ENCODE measurements around the gene MUL1.

GRCh38 chr1:20555758-20556120 lies 47.8 kb upstream of the MUL1 start:
- no peak for TF ChIP-seq CTCF (IDR thresholded peaks at IDR 0.05)
- TF ChIP-seq USF2 (CRISPR knock-in tag; IDR thresholded peaks at IDR 0.05) = no peak
- TF ChIP-seq NR2C2 (CRISPR knock-in tag; IDR thresholded peaks at IDR 0.05) = no peak

Measured in WTC11 (cell line).